ENCODE results near the gene PPP4R3B.
"Not testable (repeated sequence)": the region's sequence is repeated elsewhere in the genome, so short reads cannot be mapped to it uniquely, and the experiment has no call there.

PPP4R3B gene

GRCh38 chr2:55560855-55561254 is 56.6 kb downstream of the PPP4R3B start:
- H3K27ac Mint-ChIP-seq = no peak overlapping the region
- no peaks in the 10 kb centered on the region for H3K4me1 Mint-ChIP-seq
- no peak overlapping the region for H3K4me3 Mint-ChIP-seq
- no peak for ATAC-seq
- no peaks in the 10 kb centered on the region for H3K27me3 Mint-ChIP-seq
- peaks cover 67% of the 10 kb centered on the region for H3K36me3 Mint-ChIP-seq
- H3K9me3 Mint-ChIP-seq = peaks cover 11% of the 10 kb centered on the region

GRCh38 chr2:55556809-55557208 is 60.6 kb downstream of the PPP4R3B start:
- no peaks in the 10 kb centered on the region for H3K27me3 Mint-ChIP-seq
- ATAC-seq = no peak
- H3K4me1 Mint-ChIP-seq = no peaks in the 10 kb centered on the region
- H3K27ac Mint-ChIP-seq = peak overlapping the region; percentile 43
- H3K36me3 Mint-ChIP-seq = peaks cover 58% of the 10 kb centered on the region
- peaks cover 7% of the 10 kb centered on the region for H3K9me3 Mint-ChIP-seq
- H3K4me3 Mint-ChIP-seq = no peak overlapping the region

- Mint-ChIP-seq H3K36me3 (peaks cover 49% of the 10 kb centered on the region), H3K27ac (no peak overlapping the region)
- no peak for ATAC-seq
Observed at GRCh38 chr2:55555977-55556376, 61.4 kb downstream of the PPP4R3B start.

GRCh38 chr2:55553321-55553720 is 64.1 kb downstream of the PPP4R3B start:
- Mint-ChIP-seq H3K9me3 (no peaks in the 10 kb centered on the region), H3K36me3 (peaks cover 31% of the 10 kb centered on the region), H3K4me1 (no peaks in the 10 kb centered on the region), H3K4me3 (no peak overlapping the region), H3K27me3 (no peaks in the 10 kb centered on the region), H3K27ac (no peak overlapping the region)
- no peak for ATAC-seq

More at GRCh38 chr2:55555977-55556376, 61.4 kb downstream of the PPP4R3B start:
- Mint-ChIP-seq H3K4me1 (no peaks in the 10 kb centered on the region), H3K9me3 (no peaks in the 10 kb centered on the region), H3K4me3 (no peak overlapping the region), H3K27me3 (no peaks in the 10 kb centered on the region)

GRCh38 chr2:55550368-55551102 is 66.9 kb downstream of the PPP4R3B start:
- no peaks in the 10 kb centered on the region for H3K27me3 Mint-ChIP-seq
- H3K36me3 Mint-ChIP-seq = peaks cover 37% of the 10 kb centered on the region
- no peak overlapping the region for H3K4me3 Mint-ChIP-seq
- no peak overlapping the region for H3K27ac Mint-ChIP-seq
- no peak for ATAC-seq
- H3K9me3 Mint-ChIP-seq = no peaks in the 10 kb centered on the region
- no peaks in the 10 kb centered on the region for H3K4me1 Mint-ChIP-seq

GRCh38 chr2:55547679-55548078 is 69.7 kb downstream of the PPP4R3B start:
- H3K36me3 Mint-ChIP-seq = peaks cover 36% of the 10 kb centered on the region
- H3K9me3 Mint-ChIP-seq, H3K4me1 Mint-ChIP-seq, ATAC-seq, H3K4me3 Mint-ChIP-seq, H3K27me3 Mint-ChIP-seq, H3K27ac Mint-ChIP-seq: not testable (repeated sequence)

GRCh38 chr2:55547001-55547400 is 70.4 kb downstream of the PPP4R3B start:
- Mint-ChIP-seq H3K4me1 (no peaks in the 10 kb centered on the region), H3K27me3 (no peaks in the 10 kb centered on the region), H3K9me3 (no peaks in the 10 kb centered on the region), H3K4me3 (no peak overlapping the region), H3K36me3 (peaks cover 36% of the 10 kb centered on the region), H3K27ac (no peak overlapping the region)
- ATAC-seq = no peak

GRCh38 chr2:55530539-55531081 is 86.8 kb downstream of the PPP4R3B start:
- no peak for ATAC-seq
- Mint-ChIP-seq H3K36me3 (peaks cover 63% of the 10 kb centered on the region), H3K27me3 (no peaks in the 10 kb centered on the region), H3K4me1 (no peaks in the 10 kb centered on the region), H3K4me3 (no peak overlapping the region), H3K9me3 (no peaks in the 10 kb centered on the region), H3K27ac (no peak overlapping the region)

GRCh38 chr2:55526174-55526573 is 91.2 kb downstream of the PPP4R3B start:
- no peak for ATAC-seq
- H3K4me1 Mint-ChIP-seq = no peaks in the 10 kb centered on the region
- peaks cover 42% of the 10 kb centered on the region for H3K36me3 Mint-ChIP-seq
- H3K27me3 Mint-ChIP-seq = no peaks in the 10 kb centered on the region
- H3K27ac Mint-ChIP-seq = no peak overlapping the region
- H3K9me3 Mint-ChIP-seq = no peaks in the 10 kb centered on the region
- no peak overlapping the region for H3K4me3 Mint-ChIP-seq

- Mint-ChIP-seq H3K4me3 (no peak overlapping the region), H3K27ac (no peak overlapping the region), H3K36me3 (peaks cover 30% of the 10 kb centered on the region), H3K4me1 (peaks cover 10% of the 10 kb centered on the region), H3K27me3 (no peaks in the 10 kb centered on the region), H3K9me3 (no peaks in the 10 kb centered on the region)
- no peak for ATAC-seq
Observed at GRCh38 chr2:55524884-55525437, 92.5 kb downstream of the PPP4R3B start.

- peak overlapping the region; percentile 99 for H3K4me3 Mint-ChIP-seq
- no peaks in the 10 kb centered on the region for H3K27me3 Mint-ChIP-seq
- H3K27ac Mint-ChIP-seq = peak overlapping the region; percentile 99
- H3K36me3 Mint-ChIP-seq = no peaks in the 10 kb centered on the region
- peaks cover 16% of the 10 kb centered on the region for H3K4me1 Mint-ChIP-seq
- ATAC-seq = peak; percentile 50
- H3K9me3 Mint-ChIP-seq = no peaks in the 10 kb centered on the region
Observed at GRCh38 chr2:55519938-55520885, 97.2 kb downstream of the PPP4R3B start.

- H3K27ac Mint-ChIP-seq = peak overlapping the region; percentile 99
- no peaks in the 10 kb centered on the region for H3K9me3 Mint-ChIP-seq
- peak overlapping the region; percentile 99 for H3K4me3 Mint-ChIP-seq
- no peaks in the 10 kb centered on the region for H3K27me3 Mint-ChIP-seq
- peaks cover 16% of the 10 kb centered on the region for H3K4me1 Mint-ChIP-seq
- no peaks in the 10 kb centered on the region for H3K36me3 Mint-ChIP-seq
- peak; percentile 22 for ATAC-seq
Observed at GRCh38 chr2:55518841-55519165, 98.6 kb downstream of the PPP4R3B start.

GRCh38 chr2:55511508-55512124 is 105.8 kb downstream of the PPP4R3B start:
- no peak overlapping the region for H3K4me3 Mint-ChIP-seq
- H3K4me1 Mint-ChIP-seq = no peaks in the 10 kb centered on the region
- no peak overlapping the region for H3K27ac Mint-ChIP-seq
- ATAC-seq = no peak
- no peaks in the 10 kb centered on the region for H3K9me3 Mint-ChIP-seq
- no peaks in the 10 kb centered on the region for H3K36me3 Mint-ChIP-seq
- H3K27me3 Mint-ChIP-seq = no peaks in the 10 kb centered on the region

GRCh38 chr2:55502590-55503141 is 114.8 kb downstream of the PPP4R3B start:
- no peaks in the 10 kb centered on the region for H3K36me3 Mint-ChIP-seq

GRCh38 chr2:55500025-55500424 is 117.4 kb downstream of the PPP4R3B start:
- Mint-ChIP-seq H3K27me3 (no peaks in the 10 kb centered on the region), H3K27ac (no peak overlapping the region), H3K9me3 (peaks cover 3% of the 10 kb centered on the region), H3K4me1 (no peaks in the 10 kb centered on the region), H3K36me3 (no peaks in the 10 kb centered on the region), H3K4me3 (no peak overlapping the region)
- ATAC-seq = no peak

More at GRCh38 chr2:55502590-55503141, 114.8 kb downstream of the PPP4R3B start:
- Mint-ChIP-seq H3K9me3 (no peaks in the 10 kb centered on the region), H3K27me3 (no peaks in the 10 kb centered on the region), H3K4me1 (no peaks in the 10 kb centered on the region), H3K27ac (no peak overlapping the region), H3K4me3 (no peak overlapping the region)
- no peak for ATAC-seq

Data from stimulated activated memory B cell treated with anti-CD40 and anti-IgM and Interleukin-4, amounts not matched to agents 10 μg/mL and 1 μg/mL and 100 μg/mL, for 72 hours (primary cell).